Measurements from ENCODE around the gene TTF2.
A peak's percentile ranks its signal among the peaks of the same experiment; 100 is the strongest.

TTF2 gene

GRCh38 chr1:117047271-117047670 lies 12.9 kb upstream of the TTF2 start:
- no peak for DNase-seq

- no peak for DNase-seq
Measured at GRCh38 chr1:117049857-117050256, 10.3 kb upstream of the TTF2 start.

- peak; percentile 30 for DNase-seq
Measured at GRCh38 chr1:117051224-117052064, 8.7 kb upstream of the TTF2 start.

GRCh38 chr1:117054068-117054467 lies 6.1 kb upstream of the TTF2 start:
- DNase-seq = no peak

- DNase-seq = no peak
Measured at GRCh38 chr1:117058810-117059209, 1.3 kb upstream of the TTF2 start.

- DNase-seq = peak; percentile 55
Measured at GRCh38 chr1:117059334-117059677, 820 bp upstream of the TTF2 start.

GRCh38 chr1:117060441-117061317 lies 553 bp downstream of the TTF2 start:
- DNase-seq = no peak

GRCh38 chr1:117061986-117062415 lies 1.9 kb downstream of the TTF2 start:
- no peak for DNase-seq

- DNase-seq = no peak
Measured at GRCh38 chr1:117066367-117066766, 6.2 kb downstream of the TTF2 start.

- DNase-seq = no peak
Measured at GRCh38 chr1:117067533-117068370, 7.6 kb downstream of the TTF2 start.

GRCh38 chr1:117068580-117068979 lies 8.5 kb downstream of the TTF2 start:
- DNase-seq = no peak

GRCh38 chr1:117069220-117069844 lies 9.2 kb downstream of the TTF2 start:
- DNase-seq = no peak

- DNase-seq = no peak
Measured at GRCh38 chr1:117070124-117070523, 10.0 kb downstream of the TTF2 start.

GRCh38 chr1:117076648-117077047 lies 16.5 kb downstream of the TTF2 start:
- DNase-seq = no peak

GRCh38 chr1:117077267-117077666 lies 17.1 kb downstream of the TTF2 start:
- peak; percentile 36 for DNase-seq

- DNase-seq = no peak
Measured at GRCh38 chr1:117079737-117080136, 19.6 kb downstream of the TTF2 start.

- no peak for DNase-seq
Measured at GRCh38 chr1:117084231-117084630, 24.1 kb downstream of the TTF2 start.

GRCh38 chr1:117087686-117088085 lies 27.6 kb downstream of the TTF2 start:
- no peak for DNase-seq

- DNase-seq = no peak
Measured at GRCh38 chr1:117089996-117090395, 29.9 kb downstream of the TTF2 start.

- no peak for DNase-seq
Measured at GRCh38 chr1:117092594-117092993, 32.5 kb downstream of the TTF2 start.

- peak; percentile 15 for DNase-seq
Measured at GRCh38 chr1:117093091-117093534, 33.0 kb downstream of the TTF2 start.

- no peak for DNase-seq
Measured at GRCh38 chr1:117093870-117094621, 33.9 kb downstream of the TTF2 start.

Data from stimulated activated CD4-positive, alpha-beta T cell treated with anti-CD3 and anti-CD28 coated beads, Interleukin-4, amount 100 ng/mL, for 1 hour (primary cell).